ENCODE data around the gene DOCK6.

Gene DOCK6

GRCh38 chr19:11198769-11199424 is 63.4 kb downstream of the DOCK6 start:
- no peak for TF ChIP-seq CTCF (conservative IDR thresholded peaks at IDR 0.05; ENCODE audit: low read depth, low read length)
- no peaks in the 10 kb centered on the region for H3K36me3 ChIP-seq (ENCODE audit: insufficient read depth)
- no peaks in the 10 kb centered on the region for H3K27me3 ChIP-seq (ENCODE audit: insufficient read depth, low read depth)
- no peak overlapping the region for H3K9ac ChIP-seq
- H3K4me3 ChIP-seq (IDR thresholded peaks at IDR 0.05; ENCODE audit: insufficient read depth, low read depth, low read length) = no peak overlapping the region
- H3K4me1 ChIP-seq (ENCODE audit: low read depth, poor library complexity, severe bottlenecking) = peaks cover 6% of the 10 kb centered on the region
- no peak overlapping the region for H3K27ac ChIP-seq
- no peaks in the 10 kb centered on the region for H4K20me1 ChIP-seq (ENCODE audit: insufficient read depth)
- no peak overlapping the region for H3K4me2 ChIP-seq
- no peaks in the 10 kb centered on the region for H3K79me2 ChIP-seq (ENCODE audit: insufficient read depth, low read depth)
- no peak overlapping the region for H2AFZ ChIP-seq (ENCODE audit: low read depth)

- H4K20me1 ChIP-seq (ENCODE audit: insufficient read depth) = no peaks in the 10 kb centered on the region
- H3K4me3 ChIP-seq (IDR thresholded peaks at IDR 0.05; ENCODE audit: insufficient read depth, low read depth, low read length) = no peak overlapping the region
- no peak for TF ChIP-seq CTCF (conservative IDR thresholded peaks at IDR 0.05; ENCODE audit: low read depth, low read length)
- no peaks in the 10 kb centered on the region for H3K79me2 ChIP-seq (ENCODE audit: insufficient read depth, low read depth)
- H3K4me1 ChIP-seq (ENCODE audit: low read depth, poor library complexity, severe bottlenecking) = peaks cover 6% of the 10 kb centered on the region
- H3K9ac ChIP-seq = no peak overlapping the region
- H3K36me3 ChIP-seq (ENCODE audit: insufficient read depth) = no peaks in the 10 kb centered on the region
- H2AFZ ChIP-seq (ENCODE audit: low read depth) = peak overlapping the region; percentile 71; the same call in 1 of the 2 replicates
- no peak overlapping the region for H3K27ac ChIP-seq
- H3K4me2 ChIP-seq = peak overlapping the region; percentile 40; the same call in 1 of the 2 replicates
- no peaks in the 10 kb centered on the region for H3K27me3 ChIP-seq (ENCODE audit: insufficient read depth, low read depth)
These were observed 64.2 kb downstream of the DOCK6 start for GRCh38 chr19:11198175-11198534.

- no peak within 1 kb of the TSS for H3K4me3 ChIP-seq (IDR thresholded peaks at IDR 0.05; ENCODE audit: insufficient read depth, low read depth, low read length)
- TF ChIP-seq CTCF (conservative IDR thresholded peaks at IDR 0.05; ENCODE audit: low read depth, low read length) = no peak
- peak within 1 kb of the TSS; percentile 71; the same call in 1 of the 2 replicates for H2AFZ ChIP-seq (ENCODE audit: low read depth)
- H3K9ac ChIP-seq = no peak within 1 kb of the TSS
- no peak within 1 kb of the TSS for H3K27ac ChIP-seq
- H3K36me3 ChIP-seq (ENCODE audit: insufficient read depth) = no peaks in the 10 kb centered on the region
- H4K20me1 ChIP-seq (ENCODE audit: insufficient read depth) = no peaks in the 10 kb centered on the region
- H3K4me2 ChIP-seq = peak within 1 kb of the TSS; percentile 60
- H3K27me3 ChIP-seq (ENCODE audit: insufficient read depth, low read depth) = no peaks in the 10 kb centered on the region
- no peaks in the 10 kb centered on the region for H3K79me2 ChIP-seq (ENCODE audit: insufficient read depth, low read depth)
- peaks cover 6% of the 10 kb centered on the region for H3K4me1 ChIP-seq (ENCODE audit: low read depth, poor library complexity, severe bottlenecking)
These were observed 64.8 kb downstream of the DOCK6 start, which contains the start of gene KANK2 for GRCh38 chr19:11197291-11198174. TSS of gene KANK2 (minus strand) at chr19:11197545. CDS start at chr19:11194511, 3,034 bp downstream.

- Histone ChIP-seq H3K27me3 (ENCODE audit: insufficient read depth, low read depth) (no peaks in the 10 kb centered on the region), H3K27ac (no peak overlapping the region), H3K36me3 (ENCODE audit: insufficient read depth) (no peaks in the 10 kb centered on the region), H3K4me1 (ENCODE audit: low read depth, poor library complexity, severe bottlenecking) (peaks cover 6% of the 10 kb centered on the region), H4K20me1 (ENCODE audit: insufficient read depth) (no peaks in the 10 kb centered on the region), H3K79me2 (ENCODE audit: insufficient read depth, low read depth) (no peaks in the 10 kb centered on the region), H3K9ac (no peak overlapping the region), H2AFZ (ENCODE audit: low read depth) (peak overlapping the region; percentile 71; the same call in 1 of the 2 replicates), H3K4me2 (peak overlapping the region; percentile 60), H3K4me3 (IDR thresholded peaks at IDR 0.05; ENCODE audit: insufficient read depth, low read depth, low read length) (no peak overlapping the region)
- TF ChIP-seq CTCF (conservative IDR thresholded peaks at IDR 0.05; ENCODE audit: low read depth, low read length) = no peak
These were observed 65.7 kb downstream of the DOCK6 start for GRCh38 chr19:11196406-11197287.
